Natural killer cell (primary cell): ENCODE results near the gene ACSL6. TPM values are rescaled to one million over a fixed set of nuclear protein-coding genes. Genes with fewer than 3 reads are reported as not detected.

Experiments
- ATAC-seq, 3 donors: fragments of 150-1000 bp in 2 of 3; fragments of 200-7000 bp in 1 of 3; cut with Tn5 transposase; 1 replicate in 1 of 3; 2 replicates in 2 of 3; pipeline ENCODE4 v1.10.0; 2021; ENCODE audit warnings: mild to moderate bottlenecking in 2 of 3, moderate library complexity in 2 of 3
- DNase-seq, 2 donors: peaks; one replicate each; pipeline versions ENCODE4 v3.0.0 to v3.0.0-alpha.2; 2013 to 2021; ENCODE audit warnings: mixed read lengths in 1 of 2
- H3K27ac ChIP-seq: one replicate; pipeline ENCODE4 v1.5.1; 2013; ENCODE audit warnings: mild to moderate bottlenecking, low read length
- H3K27me3 ChIP-seq: one replicate; pipeline ENCODE4 v1.6.1; 2013; ENCODE audit warnings: low read length; ENCODE audit not compliant: control insufficient read depth, insufficient read depth
- H3K36me3 ChIP-seq: one replicate; pipeline ENCODE4 v1.6.1; 2013; ENCODE audit warnings: low read length; ENCODE audit not compliant: control insufficient read depth, insufficient read depth
- H3K4me1 ChIP-seq: one replicate; pipeline ENCODE4 v1.6.1; 2013; ENCODE audit warnings: low read length; ENCODE audit not compliant: control insufficient read depth, insufficient read depth
- H3K4me3 ChIP-seq: one replicate; pipeline ENCODE4 v1.5.1; 2013; ENCODE audit warnings: low read length
- H3K9me3 ChIP-seq: one replicate; pipeline ENCODE4 v1.6.1; 2013; ENCODE audit warnings: low read length; ENCODE audit not compliant: control insufficient read depth, insufficient read depth
- H3K27ac Mint-ChIP-seq, 2 donors: one replicate each; pipeline ENCODE4 v1.8.0; 2022; ENCODE audit warnings: mild to moderate bottlenecking in 2 of 2, mixed read lengths in 2 of 2, moderate library complexity in 1 of 2
- H3K27me3 Mint-ChIP-seq, 2 donors: one replicate each; pipeline ENCODE4 v1.8.0; 2022; ENCODE audit warnings: low read depth in 2 of 2, mixed read lengths in 2 of 2
- H3K36me3 Mint-ChIP-seq: one replicate; pipeline ENCODE4 v1.8.0; 2022; ENCODE audit warnings: mixed read lengths
- H3K4me1 Mint-ChIP-seq, 2 donors: one replicate each; pipeline ENCODE4 v1.8.0; 2022; ENCODE audit warnings: mixed read lengths in 2 of 2
- H3K4me3 Mint-ChIP-seq: one replicate; pipeline ENCODE4 v1.8.0; 2022; ENCODE audit warnings: mild to moderate bottlenecking, moderate library complexity, mixed read lengths
- H3K9me3 Mint-ChIP-seq, 2 donors: one replicate each; pipeline ENCODE4 v1.8.0; 2022; ENCODE audit warnings: mixed read lengths in 2 of 2
- CTCF ChIP-seq: fragments of 200-600 bp; IDR thresholded peaks from one replicate; pipeline ENCODE4 v1.8.0; 2022; ENCODE audit warnings: antibody characterized with exemption
- WGBS: methylation state at CpG from one replicate; pipeline ENCODE4 v1.1.7; 2013; ENCODE audit warnings: missing lambda C conversion rate; ENCODE audit not compliant: insufficient coverage; 5-methylcytosine and 5-hydroxymethylcytosine counted together
- intact Hi-C: fragments of 100-400 bp; cut with micrococcal nuclease; formaldehyde crosslinking; loops from one replicate; pipeline ENCODE4 v1.14.2; 2022
- total RNA-seq, 4 donors: library from RNA; stranded (reverse); fragments of 120-200 nt in 1 of 4; gene quantifications; one replicate each; pipeline versions ENCODE4 v1.2.3 to v1.2.4, GENCODE V29; 2013 to 2022

The ACSL6 gene
- total RNA-seq, 3 donors from 2014 or later (not counting 1 experiment from before 2014, with no cell fraction given): 2.1 to 2.2 (median 2.2) TPM

DNA sequence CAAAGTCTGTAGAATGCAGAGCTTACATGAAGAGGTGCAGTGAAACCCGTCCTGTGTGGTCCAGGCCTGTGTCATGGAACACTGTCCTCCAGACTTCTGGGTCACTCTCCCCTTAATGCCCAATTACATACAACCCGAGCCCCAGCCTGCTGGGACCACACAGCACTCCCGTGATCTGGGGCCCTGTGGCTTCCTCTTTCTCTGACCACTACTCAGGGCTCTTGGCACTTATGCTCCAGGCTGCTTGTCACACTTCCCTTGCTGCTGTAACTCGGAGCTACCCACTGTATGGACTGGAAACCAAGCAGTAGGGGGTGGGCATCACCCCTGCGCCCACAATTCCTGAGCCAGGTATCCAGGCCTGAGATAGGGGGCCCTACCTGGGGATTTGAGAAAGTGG lies 38.7 kb upstream of the ACSL6 start:
- H3K4me1 Mint-ChIP-seq: peaks cover 5 to 29% of the 10 kb centered on the region in 2 donors
- Histone ChIP-seq H3K9me3 (no peaks in the 10 kb centered on the region), H3K4me1 (peaks cover 32% of the 10 kb centered on the region), H3K27ac (no peak overlapping the region), H3K36me3 (no peaks in the 10 kb centered on the region), H3K4me3 (no peak overlapping the region), H3K27me3 (no peaks in the 10 kb centered on the region)
- intact Hi-C loops: no loop called here
- 20% methylated on average over 5 of the region's 5 CpGs for WGBS
- H3K9me3 Mint-ChIP-seq: no peaks in the 10 kb centered on the region
- ATAC-seq (peak in 2 of 3 donors; percentile 36 to 58), DNase-seq (peak in 1 of 2 donors; percentile 11)
- peaks cover 5 to 12% of the 10 kb centered on the region in 2 donors for H3K27me3 Mint-ChIP-seq
- no peak overlapping the region for H3K27ac Mint-ChIP-seq
- H3K4me3 Mint-ChIP-seq: no peak overlapping the region
- no peaks in the 10 kb centered on the region for H3K36me3 Mint-ChIP-seq
- TF ChIP-seq CTCF: no peak

GRCh38 chr5:132049559-132049958 lies 38.1 kb upstream of the ACSL6 start:
- no peaks in the 10 kb centered on the region for H3K36me3 Mint-ChIP-seq
- 93% methylated on average over 12 of the region's 12 CpGs for WGBS
- Histone ChIP-seq H3K4me3 (no peak overlapping the region), H3K9me3 (no peaks in the 10 kb centered on the region), H3K4me1 (peaks cover 26% of the 10 kb centered on the region), H3K27ac (no peak overlapping the region), H3K36me3 (no peaks in the 10 kb centered on the region), H3K27me3 (no peaks in the 10 kb centered on the region)
- H3K4me1 Mint-ChIP-seq: peaks cover 5 to 23% of the 10 kb centered on the region in 2 donors
- H3K27me3 Mint-ChIP-seq: peaks cover 5 to 12% of the 10 kb centered on the region in 2 donors
- H3K4me3 Mint-ChIP-seq: no peak overlapping the region
- H3K9me3 Mint-ChIP-seq: no peaks in the 10 kb centered on the region
- intact Hi-C loops: no loop called here
- DNase-seq (no peak), ATAC-seq (no peak)
- no peak overlapping the region for H3K27ac Mint-ChIP-seq
- TF ChIP-seq CTCF: no peak

DNA sequence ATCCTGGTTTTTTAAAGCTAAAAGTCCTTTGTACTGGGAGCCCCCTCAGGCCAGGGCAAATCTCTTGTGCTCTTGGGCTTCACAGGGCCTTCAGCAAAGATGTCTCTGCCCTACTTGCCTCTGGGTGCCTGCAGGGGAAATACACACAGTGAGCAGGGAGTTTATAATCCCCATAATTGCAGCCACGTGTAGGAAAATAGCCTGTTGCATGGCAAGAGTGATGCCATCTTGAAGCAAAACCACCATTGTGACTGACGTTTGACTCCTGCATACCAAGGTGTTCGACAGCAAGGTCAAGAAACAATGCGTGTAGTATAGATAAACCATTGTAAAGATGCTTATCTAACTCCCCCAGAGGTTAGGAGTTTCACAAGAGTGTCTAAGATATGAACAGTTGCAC lies 37.6 kb upstream of the ACSL6 start:
- Mint-ChIP-seq H3K4me1 (peaks cover 5 to 20% of the 10 kb centered on the region in 2 donors), H3K36me3 (no peaks in the 10 kb centered on the region)
- WGBS: 55% methylated on average over 4 of the region's 4 CpGs

More for the DNA sequence above, 37.6 kb upstream of the ACSL6 start:
- no peak for ATAC-seq
- no peak for TF ChIP-seq CTCF
- no peaks in the 10 kb centered on the region for H3K27me3 ChIP-seq
- no peak for DNase-seq
- no peaks in the 10 kb centered on the region for H3K36me3 ChIP-seq
- no peaks in the 10 kb centered on the region for H3K9me3 ChIP-seq
- peaks cover 5 to 12% of the 10 kb centered on the region in 2 donors for H3K27me3 Mint-ChIP-seq
- no peak overlapping the region for H3K4me3 Mint-ChIP-seq
- peaks cover 23% of the 10 kb centered on the region for H3K4me1 ChIP-seq
- no peak overlapping the region for H3K27ac ChIP-seq
- no peaks in the 10 kb centered on the region for H3K9me3 Mint-ChIP-seq
- no peak overlapping the region for H3K27ac Mint-ChIP-seq
- no peak overlapping the region for H3K4me3 ChIP-seq
- intact Hi-C loops: no loop called here
